T-helper 2 cell treated with Interferon-gamma antibody and Interleukin-4, amounts not matched to agents 5 μg/mL and 100 μg/mL, for 36 hours (primary cell): Measurements from ENCODE around the gene PIP5K1B.

Experiments used
- DNase-seq: peaks from one replicate; pipeline ENCODE4 v3.0.0; 2021; ENCODE audit warnings: low spot score
- H3K27ac Mint-ChIP-seq: one replicate; pipeline ENCODE4 v1.8.0; 2021; ENCODE audit warnings: mild to moderate bottlenecking, mixed read lengths
- H3K27me3 Mint-ChIP-seq: one replicate; pipeline ENCODE4 v1.8.0; 2021; ENCODE audit warnings: low read depth, mixed read lengths
- H3K36me3 Mint-ChIP-seq: one replicate; pipeline ENCODE4 v1.8.0; 2021; ENCODE audit warnings: low read depth, mixed read lengths
- H3K4me1 Mint-ChIP-seq: one replicate; pipeline ENCODE4 v1.8.0; 2021; ENCODE audit warnings: low read depth, mixed read lengths
- H3K4me3 Mint-ChIP-seq: one replicate; pipeline ENCODE4 v1.8.0; 2022; ENCODE audit warnings: mild to moderate bottlenecking, moderate library complexity, mixed read lengths
- H3K9me3 Mint-ChIP-seq: one replicate; pipeline ENCODE4 v1.8.0; 2021; ENCODE audit warnings: mixed read lengths

PIP5K1B gene

DNA sequence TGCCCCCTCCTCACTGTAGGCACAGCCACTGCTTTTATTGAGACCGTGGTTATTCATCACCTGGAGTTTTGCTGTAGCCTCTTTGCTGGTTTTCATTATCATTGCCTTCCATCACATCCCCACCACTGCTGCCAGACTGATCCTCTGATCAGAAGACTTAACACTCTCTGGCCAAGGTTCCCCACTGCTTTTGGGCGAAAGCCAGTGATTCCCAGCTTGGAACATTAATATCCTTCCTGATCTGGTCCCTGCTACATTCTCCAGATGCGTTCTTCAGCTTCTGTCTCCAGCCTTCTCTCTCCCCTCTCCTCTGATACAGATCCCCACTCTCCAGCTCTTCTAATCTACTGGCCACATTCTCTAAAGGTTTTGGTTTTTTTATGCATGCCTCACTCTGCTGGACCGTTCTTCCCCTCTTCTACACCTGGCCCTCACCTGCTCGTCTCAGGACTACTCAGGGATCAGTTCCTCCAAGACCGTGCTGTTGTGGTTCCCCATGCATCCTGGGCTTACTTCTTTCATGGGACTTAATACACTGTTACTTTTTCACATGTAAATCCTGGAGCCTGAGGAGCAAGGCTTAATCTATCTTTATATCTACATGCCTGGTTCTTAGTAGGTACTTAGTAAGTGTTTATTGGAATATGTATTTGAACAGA is 193.9 kb downstream of the PIP5K1B start:
- no peak overlapping the region for H3K4me3 Mint-ChIP-seq

DNA sequence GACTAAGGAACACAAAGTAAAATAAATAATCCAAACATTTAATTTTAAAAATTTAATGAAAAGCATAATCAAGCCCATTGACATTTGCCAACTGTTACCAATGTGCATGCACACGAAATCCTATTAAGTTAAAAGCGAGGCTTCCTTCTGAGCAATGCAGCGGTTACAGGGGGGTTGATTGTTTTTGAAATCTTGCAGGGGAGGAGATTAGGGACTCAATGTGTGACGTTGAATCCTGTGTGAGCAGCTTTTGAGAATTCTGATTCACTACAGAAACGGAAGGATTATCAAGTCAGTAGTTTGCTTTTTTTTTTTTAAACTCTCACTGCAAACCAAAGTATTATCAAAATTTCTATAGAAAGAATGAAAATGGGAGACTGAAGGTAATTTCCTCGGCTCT is 199.4 kb downstream of the PIP5K1B start:
- H3K4me3 Mint-ChIP-seq: no peak overlapping the region
- peak overlapping the region; percentile 1 for H3K27ac Mint-ChIP-seq
- no peak for DNase-seq
- H3K4me1 Mint-ChIP-seq: peaks cover 19% of the 10 kb centered on the region
- H3K27me3 Mint-ChIP-seq: no peaks in the 10 kb centered on the region
- no peaks in the 10 kb centered on the region for H3K9me3 Mint-ChIP-seq
- peaks cover 3% of the 10 kb centered on the region for H3K36me3 Mint-ChIP-seq

More for the DNA sequence above, 193.9 kb downstream of the PIP5K1B start:
- peaks cover 2% of the 10 kb centered on the region for H3K36me3 Mint-ChIP-seq
- no peaks in the 10 kb centered on the region for H3K9me3 Mint-ChIP-seq
- DNase-seq: no peak
- no peak overlapping the region for H3K27ac Mint-ChIP-seq
- H3K4me1 Mint-ChIP-seq: peaks cover 48% of the 10 kb centered on the region
- no peaks in the 10 kb centered on the region for H3K27me3 Mint-ChIP-seq

DNA sequence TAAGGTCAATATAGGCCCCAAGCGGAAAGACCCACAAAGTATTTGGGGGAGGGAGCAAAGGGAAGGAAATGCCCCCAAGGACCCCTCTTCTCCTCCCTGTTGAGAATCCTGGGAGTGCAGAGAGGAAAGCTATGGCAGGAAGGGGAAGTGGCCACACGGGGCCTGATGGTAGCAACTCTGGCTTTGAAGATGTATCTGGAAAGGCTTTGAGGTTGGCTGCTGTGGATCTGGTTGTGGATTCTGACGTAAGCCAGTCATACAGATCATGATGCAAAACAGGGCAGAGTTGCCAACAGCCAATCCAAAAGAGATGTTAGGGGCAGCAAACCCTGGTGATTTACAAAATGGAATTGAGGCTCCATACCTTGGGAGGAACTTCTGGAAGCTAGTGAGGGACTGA is 200.1 kb downstream of the PIP5K1B start:
- Mint-ChIP-seq H3K4me3 (no peak overlapping the region), H3K27me3 (no peaks in the 10 kb centered on the region), H3K9me3 (no peaks in the 10 kb centered on the region), H3K36me3 (peaks cover 3% of the 10 kb centered on the region), H3K27ac (peak overlapping the region; percentile 23), H3K4me1 (peaks cover 17% of the 10 kb centered on the region)
- DNase-seq: no peak

DNA sequence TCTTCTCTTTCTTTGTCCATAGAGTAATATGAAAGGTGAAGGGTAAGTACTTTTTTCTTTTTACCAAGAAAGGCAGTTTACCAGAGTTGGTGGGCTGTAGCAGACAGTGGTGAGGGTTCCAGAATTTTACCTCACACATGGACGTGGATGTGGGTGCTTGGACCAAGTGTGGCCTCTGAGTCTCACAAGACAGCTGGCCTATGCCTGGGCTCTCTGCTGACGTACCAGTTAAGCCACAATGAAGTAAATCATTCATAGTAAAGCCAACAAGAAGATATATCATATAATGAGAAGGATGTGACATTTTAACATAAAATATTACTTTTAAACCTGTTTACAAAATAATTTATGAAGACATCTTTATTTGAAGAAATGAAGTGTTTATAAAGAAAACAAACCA is 202.9 kb downstream of the PIP5K1B start:
- Mint-ChIP-seq H3K27ac (no peak overlapping the region), H3K27me3 (no peaks in the 10 kb centered on the region), H3K4me1 (peaks cover 22% of the 10 kb centered on the region), H3K4me3 (no peak overlapping the region), H3K9me3 (no peaks in the 10 kb centered on the region), H3K36me3 (peaks cover 3% of the 10 kb centered on the region)
- no peak for DNase-seq

DNA sequence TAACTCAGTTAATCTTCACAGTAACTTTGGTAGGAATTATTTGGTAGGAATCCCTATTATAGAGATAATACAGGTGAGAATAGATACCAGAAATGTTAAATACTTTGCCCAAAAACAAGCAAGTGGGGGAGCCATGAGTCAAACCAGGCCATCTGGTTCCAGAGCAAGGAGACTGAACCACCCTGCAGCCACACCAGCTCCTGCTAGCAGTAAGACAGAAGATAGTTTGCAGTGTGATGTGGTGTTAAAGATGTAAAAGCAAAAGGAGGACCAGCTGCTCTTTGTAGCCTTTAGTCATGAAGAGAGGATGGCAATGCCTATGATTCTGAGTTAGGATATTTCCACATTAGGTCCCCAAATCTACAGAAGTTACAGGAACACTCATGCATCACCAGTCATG is 207.5 kb downstream of the PIP5K1B start:
- DNase-seq: no peak
- no peaks in the 10 kb centered on the region for H3K9me3 Mint-ChIP-seq
- H3K27me3 Mint-ChIP-seq: no peaks in the 10 kb centered on the region
- peaks cover 26% of the 10 kb centered on the region for H3K4me1 Mint-ChIP-seq
- no peak overlapping the region for H3K27ac Mint-ChIP-seq
- H3K4me3 Mint-ChIP-seq: no peak overlapping the region
- H3K36me3 Mint-ChIP-seq: no peaks in the 10 kb centered on the region

DNA sequence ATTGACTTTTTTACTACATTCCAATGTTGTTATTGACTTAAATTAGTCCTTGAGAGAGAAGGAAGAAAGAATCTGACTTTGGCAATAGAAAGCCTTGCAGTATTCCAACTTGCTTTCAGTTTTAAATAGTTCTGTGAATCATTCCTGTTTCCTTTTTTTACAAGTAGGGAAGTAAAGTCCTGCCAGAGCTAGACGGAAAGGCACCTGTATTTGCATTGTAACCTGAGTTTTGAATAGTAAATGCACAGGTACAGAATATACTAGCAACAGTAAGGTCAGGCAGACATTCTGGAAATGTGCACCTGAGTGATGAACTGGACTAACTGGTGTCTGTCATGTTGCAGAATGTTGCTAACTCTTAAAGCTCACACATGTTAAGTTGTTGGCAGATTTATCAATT is 208.0 kb downstream of the PIP5K1B start:
- no peaks in the 10 kb centered on the region for H3K27me3 Mint-ChIP-seq
- no peak for DNase-seq
- no peak overlapping the region for H3K4me3 Mint-ChIP-seq
- H3K9me3 Mint-ChIP-seq: no peaks in the 10 kb centered on the region
- peaks cover 28% of the 10 kb centered on the region for H3K4me1 Mint-ChIP-seq
- H3K27ac Mint-ChIP-seq: no peak overlapping the region
- H3K36me3 Mint-ChIP-seq: no peaks in the 10 kb centered on the region

DNA sequence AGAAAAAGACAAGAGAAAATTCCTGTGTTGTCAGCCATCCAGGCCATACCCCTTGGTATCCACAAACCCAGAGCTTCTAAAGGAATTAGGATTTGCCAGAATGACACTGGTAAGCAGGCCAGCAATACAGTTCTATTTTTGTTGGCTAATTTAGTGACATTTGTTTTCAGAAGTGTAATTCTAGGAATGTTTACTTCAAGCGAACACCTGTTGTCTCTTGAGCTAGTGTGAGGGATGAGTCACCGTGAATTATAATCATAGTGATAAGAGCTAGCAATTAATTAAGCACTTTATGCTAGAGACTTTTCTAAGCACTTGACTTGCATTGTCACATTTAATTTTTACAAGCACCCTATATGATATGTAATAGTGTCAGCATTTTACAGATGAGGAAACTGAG is 209.7 kb downstream of the PIP5K1B start:
- Mint-ChIP-seq H3K9me3 (no peaks in the 10 kb centered on the region), H3K36me3 (no peaks in the 10 kb centered on the region), H3K4me1 (peaks cover 38% of the 10 kb centered on the region), H3K4me3 (no peak overlapping the region), H3K27me3 (no peaks in the 10 kb centered on the region), H3K27ac (no peak overlapping the region)
- no peak for DNase-seq

DNA sequence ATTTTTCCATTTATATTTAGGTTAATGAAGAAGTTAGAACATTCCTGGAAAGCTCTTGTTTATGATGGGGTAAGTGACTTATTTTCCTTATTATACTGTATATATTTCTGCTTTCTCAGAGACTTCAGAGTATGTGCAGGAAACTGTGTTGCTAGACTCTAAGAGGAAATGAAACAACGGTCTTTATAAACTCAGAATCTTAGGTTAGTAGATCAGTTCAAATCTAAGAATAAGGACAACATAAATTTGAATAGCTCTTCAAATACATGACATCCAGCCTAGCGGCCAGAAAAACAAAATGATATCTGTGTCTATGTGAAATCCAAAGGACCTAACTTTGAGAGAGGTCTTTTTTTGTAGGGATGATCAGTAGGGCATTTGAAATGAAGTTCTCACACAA is 214.6 kb downstream of the PIP5K1B start:
- H3K36me3 Mint-ChIP-seq: no peaks in the 10 kb centered on the region
- peak overlapping the region; percentile 71 for H3K27ac Mint-ChIP-seq
- no peak for DNase-seq
- H3K9me3 Mint-ChIP-seq: no peaks in the 10 kb centered on the region
- no peaks in the 10 kb centered on the region for H3K27me3 Mint-ChIP-seq
- H3K4me3 Mint-ChIP-seq: peak overlapping the region; percentile 48
- H3K4me1 Mint-ChIP-seq: peaks cover 35% of the 10 kb centered on the region

DNA sequence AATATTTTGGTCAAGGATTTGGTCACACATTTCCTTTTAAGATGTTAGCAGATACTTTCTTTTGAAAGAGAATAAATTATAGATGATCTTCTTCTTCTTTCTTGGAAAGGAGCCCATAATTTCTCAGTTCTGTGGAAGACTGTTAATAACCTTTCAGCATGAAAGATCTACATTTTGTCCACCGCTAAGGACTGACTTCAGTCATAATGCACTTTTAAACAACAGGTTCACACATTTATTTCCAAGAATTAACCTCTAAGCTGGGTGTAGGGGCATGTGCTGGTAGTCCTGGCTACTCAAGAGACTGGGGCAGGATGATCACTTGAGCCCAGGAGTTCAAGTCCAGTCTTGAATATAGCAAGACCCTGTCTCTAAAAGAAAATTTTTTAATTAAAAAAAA is 215.9 kb downstream of the PIP5K1B start:
- no peak overlapping the region for H3K4me3 Mint-ChIP-seq
- H3K4me1 Mint-ChIP-seq: peaks cover 24% of the 10 kb centered on the region
- H3K27me3 Mint-ChIP-seq: no peaks in the 10 kb centered on the region
- H3K9me3 Mint-ChIP-seq: no peaks in the 10 kb centered on the region
- no peak for DNase-seq
- H3K27ac Mint-ChIP-seq: peak overlapping the region; percentile 57
- no peaks in the 10 kb centered on the region for H3K36me3 Mint-ChIP-seq

DNA sequence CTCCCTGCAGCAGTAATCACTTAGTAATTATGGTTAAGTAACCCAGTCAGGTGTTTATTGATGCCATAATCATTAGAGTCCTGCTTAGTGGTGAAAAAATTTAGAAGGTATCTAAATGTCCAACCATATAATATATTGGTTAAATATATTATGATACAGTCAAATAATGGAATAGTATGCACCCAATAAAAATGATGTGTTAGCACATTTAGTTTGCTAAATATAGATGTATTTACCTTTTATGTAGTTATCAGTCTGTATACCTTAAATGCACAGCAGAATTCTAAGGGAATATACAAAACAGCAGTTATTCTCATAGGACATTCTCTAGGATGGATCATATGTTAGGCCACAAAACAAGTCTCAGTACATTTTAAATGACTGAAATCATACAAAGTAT is 218.4 kb downstream of the PIP5K1B start:
- DNase-seq: no peak
- Mint-ChIP-seq H3K27me3 (no peaks in the 10 kb centered on the region), H3K36me3 (no peaks in the 10 kb centered on the region), H3K4me1 (peaks cover 19% of the 10 kb centered on the region), H3K9me3 (no peaks in the 10 kb centered on the region), H3K4me3 (no peak overlapping the region), H3K27ac (no peak overlapping the region)

DNA sequence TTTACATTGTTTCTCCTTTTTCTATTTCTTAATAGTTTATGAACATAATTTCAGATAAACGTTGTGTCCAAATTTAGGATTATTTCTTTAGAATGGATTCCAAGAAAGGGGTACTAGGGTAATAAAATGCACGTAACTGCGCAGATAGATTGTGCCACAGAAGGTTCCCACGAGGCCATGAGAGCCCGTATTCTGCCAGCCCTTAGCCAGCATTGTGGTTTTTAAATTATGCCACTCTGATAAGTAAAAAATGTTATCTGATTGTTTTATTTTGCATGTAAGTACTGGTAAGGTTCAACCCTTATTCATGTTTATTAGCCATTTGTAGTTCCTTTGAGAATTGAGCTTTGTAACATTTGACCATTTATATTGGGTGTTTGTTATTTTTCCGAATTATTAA is 220.1 kb downstream of the PIP5K1B start:
- Mint-ChIP-seq H3K4me3 (no peak overlapping the region), H3K9me3 (no peaks in the 10 kb centered on the region), H3K27ac (no peak overlapping the region), H3K4me1 (peaks cover 12% of the 10 kb centered on the region), H3K27me3 (peaks cover 4% of the 10 kb centered on the region), H3K36me3 (peaks cover 6% of the 10 kb centered on the region)
- no peak for DNase-seq

DNA sequence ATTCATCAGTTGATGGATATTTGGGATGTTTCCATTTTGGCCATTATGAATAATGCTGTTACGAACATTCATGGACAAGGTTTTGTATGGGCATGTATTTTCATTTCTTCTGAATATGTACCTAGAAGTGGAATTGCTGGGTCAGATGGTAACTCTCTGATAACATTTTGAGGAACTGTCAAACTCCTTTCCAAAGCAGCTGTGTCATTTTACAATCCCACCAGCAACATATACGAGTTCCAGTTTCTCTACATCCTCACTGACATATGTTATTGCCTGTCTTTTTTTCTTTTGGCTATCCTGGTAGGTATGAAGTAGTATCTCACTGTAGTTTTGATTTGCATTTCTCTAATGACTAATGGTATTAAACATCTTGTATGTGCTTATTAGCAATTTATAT is 222.1 kb downstream of the PIP5K1B start:
- H3K36me3 Mint-ChIP-seq: peaks cover 8% of the 10 kb centered on the region

DNA sequence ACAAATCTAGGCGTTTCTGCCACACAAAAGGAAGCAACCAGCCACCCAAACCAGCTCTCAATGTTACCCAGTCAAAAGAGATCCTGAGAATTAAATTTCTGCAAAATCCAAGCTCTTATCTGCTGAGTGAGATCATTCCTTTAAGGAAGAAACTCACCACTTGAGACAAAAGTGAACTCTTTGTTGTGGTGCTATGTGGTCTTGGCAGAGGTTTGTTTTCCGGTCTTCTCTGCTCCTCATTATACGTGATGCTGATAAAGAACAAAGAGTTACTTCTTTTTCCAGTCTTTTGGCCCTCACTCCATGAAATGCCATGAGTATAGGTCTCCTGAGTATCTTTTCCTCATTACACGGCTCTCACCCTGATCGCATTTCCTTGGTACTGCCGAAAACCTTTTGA is 226.8 kb downstream of the PIP5K1B start:
- H3K9me3 Mint-ChIP-seq: no peaks in the 10 kb centered on the region
- DNase-seq: no peak
- H3K4me3 Mint-ChIP-seq: peak overlapping the region; percentile 1
- peaks cover 10% of the 10 kb centered on the region for H3K36me3 Mint-ChIP-seq
- H3K27ac Mint-ChIP-seq: no peak overlapping the region
- H3K4me1 Mint-ChIP-seq: peaks cover 31% of the 10 kb centered on the region
- peaks cover 8% of the 10 kb centered on the region for H3K27me3 Mint-ChIP-seq

More for the DNA sequence above, 222.1 kb downstream of the PIP5K1B start:
- Mint-ChIP-seq H3K27me3 (peaks cover 5% of the 10 kb centered on the region), H3K4me1 (peaks cover 20% of the 10 kb centered on the region), H3K27ac (no peak overlapping the region), H3K4me3 (no peak overlapping the region), H3K9me3 (no peaks in the 10 kb centered on the region)
- DNase-seq: no peak

DNA sequence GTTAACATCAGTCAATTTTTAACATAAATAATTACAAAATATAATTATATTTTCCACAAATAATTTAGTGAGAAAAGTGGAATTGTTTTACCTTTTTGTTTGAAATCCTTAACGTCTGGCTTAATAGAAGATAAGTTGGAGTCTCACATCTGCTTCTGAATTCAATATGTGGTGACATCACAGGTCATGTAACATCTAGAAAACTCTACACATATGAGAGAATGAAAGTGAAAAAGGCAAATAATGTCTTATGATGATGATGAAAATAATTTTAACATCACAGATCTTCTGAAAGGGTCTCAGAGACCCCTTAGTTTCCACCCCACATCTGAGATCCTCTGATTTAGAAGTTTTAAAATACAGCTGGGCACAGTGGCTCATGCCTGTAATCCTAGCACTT is 227.4 kb downstream of the PIP5K1B start:
- DNase-seq: no peak
- Mint-ChIP-seq H3K4me1 (peaks cover 31% of the 10 kb centered on the region), H3K36me3 (peaks cover 10% of the 10 kb centered on the region), H3K27ac (no peak overlapping the region), H3K4me3 (no peak overlapping the region), H3K9me3 (no peaks in the 10 kb centered on the region), H3K27me3 (peaks cover 8% of the 10 kb centered on the region)
